ENCODE measurements around the gene CFAP410.
"Not testable (repeated sequence)": the region's sequence is repeated elsewhere in the genome, so short reads cannot be mapped to it uniquely, and the experiment has no call there.

Gene CFAP410

GRCh38 chr21:44349847-44350772 is 10.9 kb upstream of the CFAP410 start:
- no peak for DNase-seq

GRCh38 chr21:44349416-44349846 is 10.2 kb upstream of the CFAP410 start:
- no peak for DNase-seq

GRCh38 chr21:44348861-44349260 is 9.7 kb upstream of the CFAP410 start:
- DNase-seq = no peak

GRCh38 chr21:44347911-44348451 is 8.8 kb upstream of the CFAP410 start:
- DNase-seq = no peak

- DNase-seq = no peak
Observed at GRCh38 chr21:44345495-44345894, 6.3 kb upstream of the CFAP410 start.

GRCh38 chr21:44344541-44345183 is 5.5 kb upstream of the CFAP410 start:
- no peak for DNase-seq

- not testable (repeated sequence) for DNase-seq
Observed at GRCh38 chr21:44342981-44343380, 3.8 kb upstream of the CFAP410 start.

- DNase-seq = not testable (repeated sequence)
Observed at GRCh38 chr21:44341726-44342458, 2.7 kb upstream of the CFAP410 start.

GRCh38 chr21:44337941-44338895 is 972 bp downstream of the CFAP410 start:
- peak; percentile 51 for DNase-seq

GRCh38 chr21:44337449-44337848 is 1.7 kb downstream of the CFAP410 start:
- DNase-seq = no peak

GRCh38 chr21:44335266-44336059 is 3.7 kb downstream of the CFAP410 start:
- no peak for DNase-seq

- DNase-seq = no peak
Observed at GRCh38 chr21:44334329-44335030, 4.7 kb downstream of the CFAP410 start.

- DNase-seq = no peak
Observed at GRCh38 chr21:44333509-44334328, 5.5 kb downstream of the CFAP410 start.

GRCh38 chr21:44332965-44333364 is 6.2 kb downstream of the CFAP410 start:
- DNase-seq = no peak

GRCh38 chr21:44332383-44332782 is 6.8 kb downstream of the CFAP410 start:
- no peak for DNase-seq

GRCh38 chr21:44331650-44332307 is 7.4 kb downstream of the CFAP410 start:
- DNase-seq = no peak

- no peak for DNase-seq
Observed at GRCh38 chr21:44331209-44331608, 8.0 kb downstream of the CFAP410 start.

- DNase-seq = no peak
Observed at GRCh38 chr21:44330698-44331097, 8.5 kb downstream of the CFAP410 start.

Measured in CD4-positive, alpha-beta T cell treated with Interleukin-21 for 1 hour (primary cell).